ENCODE measurements around the gene BABAM2. TPM values are rescaled to one million over a fixed set of nuclear protein-coding genes. Genes with fewer than 3 reads are reported as not detected.

The BABAM2 gene
- total RNA-seq, 4 donors from 2014 or later: 33.3 to 48.9 (median 37.9) TPM

DNA sequence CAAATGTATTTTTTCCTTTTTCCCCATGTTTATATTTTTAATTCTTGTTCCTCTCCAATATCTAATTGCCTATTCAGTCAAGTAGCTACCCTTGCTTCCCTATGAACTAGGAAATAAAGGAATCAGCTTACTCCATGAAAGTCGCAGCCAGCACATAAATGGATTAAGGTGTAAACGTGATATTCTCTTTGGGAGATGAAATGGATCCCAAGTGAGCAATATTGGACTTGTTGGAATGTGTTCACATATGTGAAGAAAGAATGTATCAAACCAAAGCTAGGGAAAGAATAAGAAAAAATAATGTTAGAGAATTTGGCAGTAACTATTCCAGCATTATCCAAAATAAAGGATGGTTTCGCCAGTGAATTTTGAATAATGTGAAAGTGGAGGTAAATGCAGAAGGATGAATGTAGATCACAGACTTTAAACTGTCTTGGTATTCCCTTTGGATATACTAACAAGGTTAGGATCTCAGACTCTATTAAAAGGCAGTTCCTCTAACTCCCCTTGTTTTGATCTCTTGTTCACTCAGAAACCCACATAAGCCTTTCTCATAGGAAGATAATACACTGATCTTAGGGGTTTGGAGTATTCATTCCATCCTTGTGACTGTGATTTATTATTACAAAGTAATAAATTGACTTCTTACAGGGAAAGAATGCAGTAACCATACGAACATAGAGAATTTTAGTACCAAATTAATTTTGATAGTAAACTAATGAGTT is 208.1 kb downstream of the BABAM2 start:
- intact Hi-C loops (cut with DNase I; ENCODE audit: low total_unique reads): no loop called here
- no peak overlapping the region for H3K4me3 ChIP-seq

DNA sequence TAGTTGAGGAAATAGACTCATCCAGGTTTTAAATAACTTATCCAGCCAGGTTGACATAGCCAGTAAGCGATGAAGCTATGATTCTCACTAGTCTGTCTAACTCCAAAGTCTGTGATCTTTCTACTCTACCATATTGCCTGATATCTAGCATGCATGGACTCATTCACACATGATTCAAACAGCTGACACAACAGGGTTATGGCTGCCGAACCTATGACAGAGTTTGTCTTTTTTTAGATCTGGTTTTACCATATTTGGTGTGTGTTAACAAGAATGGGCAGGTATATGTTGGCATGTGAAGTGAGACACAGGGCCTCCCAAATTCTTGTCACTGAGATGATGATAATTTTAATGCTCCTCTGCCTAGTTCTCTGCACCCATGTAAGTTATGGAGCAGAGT is 210.6 kb downstream of the BABAM2 start:
- 68 to 94% methylated on average over 2 of the region's 2 CpGs for WGBS, 2 donors (ENCODE audit: low coverage in 1 of 2)
- H3K27ac ChIP-seq: no peak overlapping the region

More for the DNA sequence above, 208.1 kb downstream of the BABAM2 start:
- TF ChIP-seq POLR2AphosphoS5 (IDR thresholded peaks at IDR 0.05): no peak
- TF ChIP-seq, protein P1, sequence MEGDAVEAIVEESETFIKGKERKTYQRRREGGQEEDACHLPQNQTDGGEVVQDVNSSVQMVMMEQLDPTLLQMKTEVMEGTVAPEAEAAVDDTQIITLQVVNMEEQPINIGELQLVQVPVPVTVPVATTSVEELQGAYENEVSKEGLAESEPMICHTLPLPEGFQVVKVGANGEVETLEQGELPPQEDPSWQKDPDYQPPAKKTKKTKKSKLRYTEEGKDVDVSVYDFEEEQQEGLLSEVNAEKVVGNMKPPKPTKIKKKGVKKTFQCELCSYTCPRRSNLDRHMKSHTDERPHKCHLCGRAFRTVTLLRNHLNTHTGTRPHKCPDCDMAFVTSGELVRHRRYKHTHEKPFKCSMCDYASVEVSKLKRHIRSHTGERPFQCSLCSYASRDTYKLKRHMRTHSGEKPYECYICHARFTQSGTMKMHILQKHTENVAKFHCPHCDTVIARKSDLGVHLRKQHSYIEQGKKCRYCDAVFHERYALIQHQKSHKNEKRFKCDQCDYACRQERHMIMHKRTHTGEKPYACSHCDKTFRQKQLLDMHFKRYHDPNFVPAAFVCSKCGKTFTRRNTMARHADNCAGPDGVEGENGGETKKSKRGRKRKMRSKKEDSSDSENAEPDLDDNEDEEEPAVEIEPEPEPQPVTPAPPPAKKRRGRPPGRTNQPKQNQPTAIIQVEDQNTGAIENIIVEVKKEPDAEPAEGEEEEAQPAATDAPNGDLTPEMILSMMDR (IDR thresholded peaks at IDR 0.05): no peak
- no peak for TF ChIP-seq EP300 (IDR thresholded peaks at IDR 0.05; ENCODE audit: low read depth)
- no peak for TF ChIP-seq POLR2A (IDR thresholded peaks at IDR 0.05)
- Histone ChIP-seq H3K4me1 (peaks cover 0 to 15% (median 2%) of the 10 kb centered on the region in 4 donors), H3K27ac (no peak overlapping the region), H3K27me3 (no peaks in the 10 kb centered on the region), H3K9me3 (no peaks in the 10 kb centered on the region), H3K36me3 (no peaks in the 10 kb centered on the region)
- DNase-seq: no peak
- in situ Hi-C loops (cut with MboI; ENCODE audit: low pct_ligation_motif_present in 1 of 4, low pct_unique_long_range_greater_than_20kb in 1 of 4, low sequenced_read_pairs in 3 of 4): no loop called here
- 76 to 85% methylated on average over 4 of the region's 4 CpGs for WGBS, 2 donors (ENCODE audit: low coverage in 1 of 2)

DNA sequence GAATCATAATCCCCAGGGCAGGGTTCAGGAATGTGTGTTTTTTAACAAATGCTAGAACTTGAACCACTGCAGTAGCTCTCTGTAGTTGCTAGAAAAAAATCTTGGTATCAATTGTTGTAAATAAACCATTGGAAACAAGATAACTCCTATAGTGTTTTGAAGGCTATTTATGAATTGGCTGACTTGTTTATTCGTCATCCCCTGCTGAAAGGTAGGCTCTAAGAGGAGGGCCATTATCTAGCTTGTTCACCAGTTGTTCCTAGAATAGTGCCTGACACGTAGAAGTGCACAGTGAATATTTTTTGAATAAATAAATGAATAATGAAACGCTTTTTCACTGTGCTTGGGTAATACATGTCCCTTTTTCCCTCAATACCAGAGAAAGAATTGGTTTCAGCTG is 211.4 kb downstream of the BABAM2 start:
- Histone ChIP-seq H3K4me3 (no peak overlapping the region), H3K9me3 (no peaks in the 10 kb centered on the region), H3K27ac (peak overlapping the region in 1 of 4 donors; percentile 47), H3K36me3 (no peaks in the 10 kb centered on the region), H3K4me1 (peaks cover 0 to 9% (median 2%) of the 10 kb centered on the region in 4 donors), H3K27me3 (no peaks in the 10 kb centered on the region)
- no peak for DNase-seq
- intact Hi-C loops (cut with DNase I; ENCODE audit: low total_unique reads) (no loop called here), in situ Hi-C loops (cut with MboI; ENCODE audit: low pct_ligation_motif_present in 1 of 4, low pct_unique_long_range_greater_than_20kb in 1 of 4, low sequenced_read_pairs in 3 of 4) (no loop called here)
- WGBS, 2 donors (ENCODE audit: low coverage in 1 of 2): 78 to 84% methylated on average over 3 of the region's 3 CpGs
- TF ChIP-seq, protein P1 (IDR thresholded peaks at IDR 0.05): no peak
- TF ChIP-seq EP300 (IDR thresholded peaks at IDR 0.05; ENCODE audit: low read depth): no peak

More for the DNA sequence above, 210.6 kb downstream of the BABAM2 start:
- in situ Hi-C loops (cut with MboI; ENCODE audit: low pct_ligation_motif_present in 1 of 4, low pct_unique_long_range_greater_than_20kb in 1 of 4, low sequenced_read_pairs in 3 of 4): no loop called here
- Histone ChIP-seq H3K4me3 (no peak overlapping the region), H3K36me3 (no peaks in the 10 kb centered on the region), H3K27me3 (no peaks in the 10 kb centered on the region), H3K9me3 (no peaks in the 10 kb centered on the region), H3K4me1 (peaks cover 0 to 9% (median 2%) of the 10 kb centered on the region in 4 donors)
- intact Hi-C loops (cut with DNase I; ENCODE audit: low total_unique reads): no loop called here
- TF ChIP-seq EP300 (IDR thresholded peaks at IDR 0.05; ENCODE audit: low read depth): no peak
- TF ChIP-seq, protein P1 (IDR thresholded peaks at IDR 0.05): no peak
- no peak for TF ChIP-seq POLR2A (IDR thresholded peaks at IDR 0.05)
- no peak for TF ChIP-seq POLR2AphosphoS5 (IDR thresholded peaks at IDR 0.05)
- DNase-seq: no peak

DNA sequence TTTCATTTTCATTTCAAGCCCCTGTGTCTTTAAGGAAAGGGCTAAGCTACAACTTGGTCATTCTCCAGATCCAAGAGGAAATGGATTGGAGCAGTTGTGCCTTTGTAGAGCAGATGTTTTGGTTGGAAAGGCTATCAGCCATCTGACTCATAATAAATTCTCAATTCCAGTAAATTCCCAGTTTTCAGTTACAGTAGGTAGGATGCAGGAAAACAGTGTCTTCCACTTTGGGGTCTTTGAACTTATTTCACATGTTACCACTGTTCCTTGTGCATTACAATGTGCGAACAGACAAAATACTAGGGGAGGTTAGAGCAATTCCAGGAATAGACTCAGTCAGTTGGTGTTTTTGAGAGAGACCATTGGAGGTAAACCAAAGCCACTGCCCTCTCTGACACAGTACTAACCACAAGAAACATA is 211.9 kb downstream of the BABAM2 start:
- intact Hi-C loops (cut with DNase I; ENCODE audit: low total_unique reads) (no loop called here), in situ Hi-C loops (cut with MboI; ENCODE audit: low pct_ligation_motif_present in 1 of 4, low pct_unique_long_range_greater_than_20kb in 1 of 4, low sequenced_read_pairs in 3 of 4) (no loop called here)
- WGBS, 2 donors (ENCODE audit: low coverage in 1 of 2): 50 to 67% methylated on average over 1 of the region's 1 CpG
- H3K27ac ChIP-seq: peak overlapping the region in 3 of 4 donors; percentile 10 to 47 (median 32)
- DNase-seq: no peak
- no peaks in the 10 kb centered on the region for H3K36me3 ChIP-seq
- H3K4me3 ChIP-seq: no peak overlapping the region
- no peaks in the 10 kb centered on the region for H3K27me3 ChIP-seq
- H3K9me3 ChIP-seq: no peaks in the 10 kb centered on the region
- peaks cover 0 to 9% (median 2%) of the 10 kb centered on the region in 4 donors for H3K4me1 ChIP-seq
- TF ChIP-seq, protein P1 (IDR thresholded peaks at IDR 0.05): no peak
- peak in 2 of 3 donors; percentile 9 to 24 for TF ChIP-seq POLR2AphosphoS5 (IDR thresholded peaks at IDR 0.05)

Data from transverse colon (tissue), 4 donors.